ENCODE results near the gene RBCK1. TPM values are rescaled to one million over a fixed set of nuclear protein-coding genes. Genes with fewer than 3 reads are reported as not detected.

The RBCK1 gene
- total and polyA plus RNA-seq, 5 donors: 42.1 to 52.4 (median 46.6) TPM

DNA sequence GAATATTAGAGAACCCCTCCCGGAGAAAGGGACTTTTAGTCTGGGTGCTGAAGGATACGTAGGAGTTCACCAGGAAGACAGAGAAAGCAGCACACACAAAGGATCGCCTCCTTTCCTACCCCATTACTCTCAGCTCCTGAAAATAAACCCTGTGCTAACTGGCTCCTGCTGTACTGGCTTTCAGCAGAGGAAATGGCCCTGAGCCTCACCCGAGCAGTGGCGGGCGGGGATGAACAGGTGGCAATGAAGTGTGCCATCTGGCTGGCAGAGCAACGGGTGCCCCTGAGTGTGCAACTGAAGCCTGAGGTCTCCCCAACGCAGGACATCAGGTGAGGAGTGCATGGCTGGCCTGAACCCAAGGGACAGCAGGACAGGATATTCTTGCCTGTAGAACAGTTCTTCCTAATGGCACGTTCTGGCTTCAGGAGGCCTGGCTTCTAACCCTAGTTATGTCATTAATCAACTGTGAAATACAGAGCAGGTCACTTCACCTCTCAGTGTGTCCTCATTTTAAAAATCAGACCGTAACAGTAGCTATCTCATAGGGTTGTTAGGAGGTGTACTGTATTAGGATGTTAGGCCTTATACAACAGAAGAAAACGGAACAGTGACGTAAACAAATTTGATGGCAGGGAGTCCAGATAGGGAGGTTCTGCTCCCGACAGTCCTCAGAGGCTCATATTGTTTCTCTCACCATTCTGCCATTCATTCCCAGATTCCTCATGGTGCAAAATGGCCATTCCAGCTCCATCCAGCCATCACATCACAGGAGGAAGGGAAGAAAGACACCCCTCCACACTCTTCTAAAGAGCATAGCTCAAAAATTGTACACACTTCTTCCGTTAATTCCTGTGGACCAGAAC, 1.8 kb downstream of the RBCK1 start:
- Histone ChIP-seq H3K27me3 (ENCODE audit: control insufficient read depth, insufficient read depth) (no peaks in the 10 kb centered on the region), H3K4me1 (ENCODE audit: control insufficient read depth, insufficient read depth, low read length) (peaks cover 6% of the 10 kb centered on the region), H3K4me3 (ENCODE audit: low read length) (no peak overlapping the region), H3K9me3 (ENCODE audit: control insufficient read depth, low read length) (no peaks in the 10 kb centered on the region), H3K27ac (ENCODE audit: low read length) (no peak overlapping the region)
- WGBS: 82% methylated on average over 14 of the region's 14 CpGs
- DNase-seq: no peak
- ATAC-seq: no peak
- intact Hi-C loops (cut with DNase I): loop anchor here in 1 of 4 donors (10.0 kb wide), 1 partner anchor 55 kb away; no protein-coding TSS in a partner anchor

DNA sequence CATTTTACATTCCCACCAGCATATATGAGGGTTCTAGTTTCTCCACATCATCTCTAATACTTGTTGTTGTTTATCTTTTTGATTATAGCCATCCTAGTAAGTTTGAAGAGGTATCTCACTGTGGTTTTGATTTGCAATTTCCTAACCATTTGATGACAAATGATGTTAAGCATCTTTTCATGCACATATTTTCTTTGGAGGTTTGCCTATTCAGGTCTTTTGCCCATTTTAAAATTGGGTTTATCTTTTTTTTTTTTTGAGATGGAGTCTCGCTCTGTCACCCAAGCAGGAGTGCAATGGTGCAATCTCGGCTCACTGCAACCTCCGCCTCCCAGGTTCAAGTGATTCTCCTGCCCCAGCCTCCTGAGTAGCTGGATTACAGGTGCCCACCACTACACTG, 4.0 kb downstream of the RBCK1 start:
- peaks cover 4% of the 10 kb centered on the region for H3K4me1 ChIP-seq (ENCODE audit: control insufficient read depth, insufficient read depth, low read length)
- DNase-seq: no peak
- intact Hi-C loops (cut with DNase I): loop anchor here in 1 of 4 donors (10.0 kb wide), 1 partner anchor 57 kb away; no protein-coding TSS in a partner anchor
- no peaks in the 10 kb centered on the region for H3K9me3 ChIP-seq (ENCODE audit: control insufficient read depth, low read length)
- H3K27me3 ChIP-seq (ENCODE audit: control insufficient read depth, insufficient read depth): no peaks in the 10 kb centered on the region
- no peak overlapping the region for H3K4me3 ChIP-seq (ENCODE audit: low read length)
- ATAC-seq: no peak
- no peak overlapping the region for H3K27ac ChIP-seq (ENCODE audit: low read length)
- 84% methylated on average over 3 of the region's 3 CpGs for WGBS

DNA sequence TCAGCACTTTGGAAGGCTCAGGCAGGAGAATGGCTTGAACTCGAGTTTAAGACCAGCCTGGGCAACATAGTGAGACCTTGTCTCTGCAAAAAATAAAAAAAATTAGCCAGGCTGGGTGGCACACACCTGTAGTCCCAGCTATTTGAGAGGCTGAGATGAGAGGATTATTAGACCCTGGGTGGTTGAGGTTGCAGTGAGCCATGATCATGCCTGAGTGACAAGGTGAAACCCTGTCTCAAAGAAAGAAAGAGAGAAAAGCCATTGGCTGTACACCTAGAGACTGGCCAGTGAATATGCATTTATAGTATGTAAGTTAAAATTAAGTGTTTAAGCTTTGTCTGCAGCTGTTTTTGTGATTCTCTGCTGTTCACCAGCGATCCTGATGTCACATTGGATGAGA, 6.1 kb downstream of the RBCK1 start:
- WGBS: 83% methylated on average over 2 of the region's 2 CpGs
- H3K4me1 ChIP-seq (ENCODE audit: control insufficient read depth, insufficient read depth, low read length): peaks cover 4% of the 10 kb centered on the region
- DNase-seq (no peak), ATAC-seq (no peak)
- no peaks in the 10 kb centered on the region for H3K9me3 ChIP-seq (ENCODE audit: control insufficient read depth, low read length)
- intact Hi-C loops (cut with DNase I): loop anchor here in 1 of 4 donors (10.0 kb wide), 1 partner anchor 59 kb away; no protein-coding TSS in a partner anchor
- H3K4me3 ChIP-seq (ENCODE audit: low read length): no peak overlapping the region
- no peak overlapping the region for H3K27ac ChIP-seq (ENCODE audit: low read length)
- H3K27me3 ChIP-seq (ENCODE audit: control insufficient read depth, insufficient read depth): no peaks in the 10 kb centered on the region

DNA sequence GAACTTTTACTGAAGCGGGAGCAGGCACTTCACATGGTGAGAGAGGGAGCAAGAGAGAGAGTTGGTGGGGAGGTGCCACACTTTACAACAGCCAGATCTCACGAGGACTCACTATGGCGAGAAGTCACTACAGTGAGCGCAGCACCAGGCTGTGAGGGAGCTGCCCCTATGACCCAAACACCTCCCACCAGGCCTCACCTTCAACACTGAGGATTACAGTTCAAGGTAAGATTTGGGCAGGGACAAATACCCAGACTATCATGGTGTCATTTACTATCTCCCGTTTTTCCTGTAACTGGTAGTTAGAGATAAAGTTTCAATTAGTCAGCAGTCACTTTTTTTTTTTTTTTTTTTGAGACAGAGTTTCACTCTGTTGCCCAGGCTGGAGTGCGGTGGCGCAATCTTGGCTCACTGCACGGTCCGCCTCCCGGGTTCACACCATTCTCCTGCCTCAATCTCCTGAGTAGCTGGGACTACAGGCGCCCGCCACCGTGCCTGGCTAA, 7.8 kb downstream of the RBCK1 start:
- ATAC-seq (peak; percentile 42 to 65), DNase-seq (peak in 2 of 3 donors; percentile 46 to 64)
- H3K4me1 ChIP-seq (ENCODE audit: control insufficient read depth, insufficient read depth, low read length): no peaks in the 10 kb centered on the region
- intact Hi-C loops (cut with DNase I): loop anchor here in 1 of 4 donors (10.0 kb wide), 1 partner anchor 61 kb away; no protein-coding TSS in a partner anchor
- no peaks in the 10 kb centered on the region for H3K27me3 ChIP-seq (ENCODE audit: control insufficient read depth, insufficient read depth)
- 74% methylated on average over 13 of the region's 13 CpGs for WGBS
- no peak overlapping the region for H3K4me3 ChIP-seq (ENCODE audit: low read length)
- no peak overlapping the region for H3K27ac ChIP-seq (ENCODE audit: low read length)
- no peaks in the 10 kb centered on the region for H3K9me3 ChIP-seq (ENCODE audit: control insufficient read depth, low read length)

DNA sequence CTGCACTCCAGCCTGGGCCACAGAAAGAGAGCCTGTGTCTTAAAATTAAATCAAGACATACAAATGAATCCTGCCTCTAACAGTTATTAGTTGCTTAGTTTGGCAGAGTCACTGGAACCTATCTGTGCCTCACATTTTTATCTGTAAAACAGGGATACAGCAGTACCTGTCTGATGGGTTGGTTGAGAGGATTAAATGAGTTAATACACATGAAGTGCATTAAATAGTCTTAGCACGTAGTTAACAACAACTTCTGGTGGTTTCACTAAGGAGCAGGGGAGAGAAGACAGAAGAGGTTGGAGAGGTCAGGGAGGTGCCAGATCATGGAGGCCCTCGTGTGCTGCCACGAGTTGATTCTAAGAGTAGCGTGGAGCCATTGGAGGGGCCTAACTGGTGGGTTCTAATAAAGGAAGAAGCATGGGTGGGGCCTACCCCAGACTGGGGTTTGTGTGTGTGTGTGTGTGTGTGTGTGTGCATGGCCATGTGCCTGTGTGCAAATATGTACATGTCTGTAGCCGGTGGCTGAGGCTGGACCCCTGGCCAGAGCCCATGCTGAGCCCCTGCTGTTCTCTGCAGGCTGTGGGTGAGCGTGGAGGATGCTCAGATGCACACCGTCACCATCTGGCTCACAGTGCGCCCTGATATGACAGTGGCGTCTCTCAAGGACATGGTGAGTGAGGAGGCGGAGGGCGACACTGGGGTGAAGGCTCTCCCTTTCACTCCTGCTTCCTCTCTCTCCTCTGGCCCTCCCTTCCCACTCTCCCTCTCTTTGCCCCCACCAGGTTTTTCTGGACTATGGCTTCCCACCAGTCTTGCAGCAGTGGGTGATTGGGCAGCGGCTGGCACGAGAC, 9.1 kb downstream of the RBCK1 start:
- DNase-seq: no peak
- Histone ChIP-seq H3K9me3 (ENCODE audit: control insufficient read depth, low read length) (no peaks in the 10 kb centered on the region), H3K27me3 (ENCODE audit: control insufficient read depth, insufficient read depth) (no peaks in the 10 kb centered on the region), H3K27ac (ENCODE audit: low read length) (no peak overlapping the region), H3K4me3 (ENCODE audit: low read length) (no peak overlapping the region), H3K4me1 (ENCODE audit: control insufficient read depth, insufficient read depth, low read length) (no peaks in the 10 kb centered on the region)
- no peak for ATAC-seq
- intact Hi-C loops (cut with DNase I): loop anchor here in 1 of 4 donors (10.0 kb wide), 1 partner anchor 62 kb away; no protein-coding TSS in a partner anchor
- 87% methylated on average over 13 of the region's 13 CpGs for WGBS

DNA sequence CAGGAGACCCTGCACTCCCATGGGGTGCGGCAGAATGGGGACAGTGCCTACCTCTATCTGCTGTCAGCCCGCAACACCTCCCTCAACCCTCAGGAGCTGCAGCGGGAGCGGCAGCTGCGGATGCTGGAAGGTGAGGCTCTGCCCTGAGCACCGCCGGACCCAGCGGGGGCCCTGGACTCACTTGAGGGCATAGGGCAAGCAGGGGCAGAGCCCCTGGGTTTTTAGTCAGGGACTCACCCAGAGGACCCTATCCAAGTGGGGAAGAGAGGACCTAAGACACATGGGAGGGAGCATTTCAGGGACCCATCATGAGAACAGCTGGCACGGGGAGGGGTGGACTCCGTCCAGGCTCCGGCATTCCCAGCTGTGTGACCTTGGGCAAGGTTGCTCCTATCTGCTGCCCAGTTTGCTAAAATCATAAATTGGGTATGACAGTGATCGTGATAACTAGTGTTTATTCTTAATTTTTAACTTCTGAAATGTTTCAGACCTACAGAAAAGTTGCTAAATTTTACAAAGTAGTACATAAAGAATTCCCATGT, 9.8 kb downstream of the RBCK1 start:
- Histone ChIP-seq H3K4me3 (ENCODE audit: low read length) (no peak overlapping the region), H3K9me3 (ENCODE audit: control insufficient read depth, low read length) (no peaks in the 10 kb centered on the region), H3K4me1 (ENCODE audit: control insufficient read depth, insufficient read depth, low read length) (no peaks in the 10 kb centered on the region), H3K27me3 (ENCODE audit: control insufficient read depth, insufficient read depth) (no peaks in the 10 kb centered on the region), H3K27ac (ENCODE audit: low read length) (no peak overlapping the region)
- intact Hi-C loops (cut with DNase I): loop anchor here in 1 of 4 donors (10.0 kb wide), 1 partner anchor 63 kb away; no protein-coding TSS in a partner anchor
- 82% methylated on average over 12 of the region's 12 CpGs for WGBS
- DNase-seq (no peak), ATAC-seq (no peak)

DNA sequence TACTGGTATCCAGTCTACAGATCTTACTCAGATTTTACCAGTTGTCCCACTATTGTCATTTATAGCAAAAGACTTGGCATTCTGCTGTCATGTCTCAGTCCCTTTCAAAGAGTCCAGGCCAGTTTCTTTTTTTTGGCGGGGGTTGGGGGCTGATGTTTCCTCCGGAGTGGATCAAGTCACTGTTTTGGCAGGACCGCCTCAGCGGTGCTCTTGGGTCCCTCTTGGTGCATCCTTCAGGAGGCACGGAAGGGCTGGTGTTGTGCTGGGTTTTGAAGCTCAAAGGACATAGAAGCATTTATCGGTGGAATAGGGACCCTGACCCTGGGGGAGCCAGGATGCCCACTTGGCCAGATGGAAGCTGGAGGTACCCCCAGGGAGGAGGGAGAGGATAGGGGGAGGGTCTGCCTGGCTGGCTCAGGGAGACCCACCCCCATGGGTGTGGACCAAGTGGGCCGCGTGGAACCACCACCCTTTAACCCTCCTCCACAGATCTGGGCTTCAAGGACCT, 10.8 kb downstream of the RBCK1 start:
- Histone ChIP-seq H3K4me1 (ENCODE audit: control insufficient read depth, insufficient read depth, low read length) (no peaks in the 10 kb centered on the region), H3K27ac (ENCODE audit: low read length) (no peak overlapping the region), H3K9me3 (ENCODE audit: control insufficient read depth, low read length) (no peaks in the 10 kb centered on the region), H3K27me3 (ENCODE audit: control insufficient read depth, insufficient read depth) (no peaks in the 10 kb centered on the region), H3K4me3 (ENCODE audit: low read length) (no peak overlapping the region)
- intact Hi-C loops (cut with DNase I): loop anchor here in 1 of 4 donors (10.0 kb wide), 1 partner anchor 64 kb away; no protein-coding TSS in a partner anchor
- ATAC-seq (peak in 1 of 2 donors; percentile 4), DNase-seq (no peak)
- WGBS: 86% methylated on average over 8 of the region's 8 CpGs

DNA sequence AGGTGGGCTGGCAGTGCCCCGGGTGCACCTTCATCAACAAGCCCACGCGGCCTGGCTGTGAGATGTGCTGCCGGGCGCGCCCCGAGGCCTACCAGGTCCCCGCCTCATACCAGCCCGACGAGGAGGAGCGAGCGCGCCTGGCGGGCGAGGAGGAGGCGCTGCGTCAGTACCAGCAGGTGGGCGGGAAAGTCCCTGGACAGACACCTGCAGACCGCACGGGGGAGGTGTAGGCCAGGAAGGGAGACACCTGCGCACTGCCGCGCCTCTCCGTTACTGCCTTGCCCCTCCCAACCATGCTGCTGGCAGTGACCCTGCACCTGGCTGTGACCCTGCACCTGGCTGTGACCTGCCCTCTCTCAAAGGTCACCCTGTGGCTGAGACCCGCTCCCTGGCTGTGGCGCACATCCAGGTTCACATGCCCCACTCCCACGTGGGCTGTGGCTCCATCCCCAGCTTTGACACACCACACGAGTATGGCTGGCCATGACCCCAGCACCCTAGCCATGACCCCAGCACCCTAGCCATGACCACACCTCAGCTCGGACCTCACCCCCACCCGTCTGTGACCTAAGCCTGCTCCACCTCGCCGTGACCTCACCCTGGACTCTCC, 11.6 kb downstream of the RBCK1 start:
- ATAC-seq: peak; percentile 7 to 36
- DNase-seq: peak in 2 of 3 donors; percentile 53 to 61
- Histone ChIP-seq H3K27me3 (ENCODE audit: control insufficient read depth, insufficient read depth) (no peaks in the 10 kb centered on the region), H3K27ac (ENCODE audit: low read length) (no peak overlapping the region), H3K4me3 (ENCODE audit: low read length) (no peak overlapping the region), H3K4me1 (ENCODE audit: control insufficient read depth, insufficient read depth, low read length) (no peaks in the 10 kb centered on the region), H3K9me3 (ENCODE audit: control insufficient read depth, low read length) (no peaks in the 10 kb centered on the region)
- WGBS: 94% methylated on average over 32 of the region's 32 CpGs
- intact Hi-C loops (cut with DNase I): loop anchor here in 2 of 4 donors (10.0 kb wide), 1 partner anchor 65 kb away; no protein-coding TSS in a partner anchor

DNA sequence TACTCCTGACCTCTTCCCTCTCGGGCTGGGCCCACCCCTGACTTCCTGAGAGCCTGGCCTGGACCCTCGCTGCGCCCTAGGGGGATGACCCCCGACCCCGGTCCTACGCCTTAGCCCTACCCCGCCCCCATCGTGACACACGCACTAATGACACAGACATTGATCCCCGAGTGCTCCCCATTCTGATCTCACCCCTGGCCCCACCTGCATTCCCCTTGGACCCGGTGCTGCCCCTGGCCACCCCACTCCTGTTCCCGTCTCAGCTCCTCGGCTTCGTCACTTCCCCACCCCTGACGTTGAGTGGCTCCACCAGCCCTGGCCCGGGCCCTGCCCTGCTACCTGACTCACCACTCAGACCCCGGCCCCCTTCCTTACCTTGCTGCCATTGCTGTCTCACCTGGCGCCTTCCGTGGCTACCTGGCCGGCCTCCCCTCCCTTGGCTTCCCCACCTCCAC, 12.1 kb downstream of the RBCK1 start:
- peak in 1 of 3 donors; percentile 52 for DNase-seq
- Histone ChIP-seq H3K27me3 (ENCODE audit: control insufficient read depth, insufficient read depth) (no peaks in the 10 kb centered on the region), H3K9me3 (ENCODE audit: control insufficient read depth, low read length) (no peaks in the 10 kb centered on the region), H3K27ac (ENCODE audit: low read length) (no peak overlapping the region), H3K4me3 (ENCODE audit: low read length) (no peak overlapping the region), H3K4me1 (ENCODE audit: control insufficient read depth, insufficient read depth, low read length) (no peaks in the 10 kb centered on the region)
- no peak for ATAC-seq
- intact Hi-C loops (cut with DNase I): loop anchor here in 1 of 4 donors (10.0 kb wide), 1 partner anchor 65 kb away; no protein-coding TSS in a partner anchor
- 93% methylated on average over 20 of the region's 20 CpGs for WGBS

Measured in right cardiac atrium (tissue), 5 donors.